Tibial nerve (tissue), 4 donors: ENCODE results near the gene LPIN2. TPM values are rescaled to one million over a fixed set of nuclear protein-coding genes. Genes with fewer than 3 reads are reported as not detected.

ENCODE experiments used
- DNase-seq, 2 donors: peaks; one replicate each; pipeline ENCODE4 v3.0.0-alpha.2; 2019; ENCODE audit warnings: low spot score in 2 of 2
- H3K27ac ChIP-seq, 4 donors: fragments of 200-600 bp; sonication (generic) in 3 of 4; one replicate each; pipeline ENCODE4 v1.5.1; 2017 to 2019; ENCODE audit warnings: mild to moderate bottlenecking in 1 of 4
- H3K27me3 ChIP-seq, 2 donors: fragments of 200-600 bp; sonication (generic) in 1 of 2; one replicate each; pipeline versions ENCODE4 v1.5.1 to v1.6.0; 2017 to 2019
- H3K36me3 ChIP-seq, 3 donors: fragments of 200-600 bp; sonication (generic); one replicate each; pipeline ENCODE4 v1.5.1; 2018 to 2019
- H3K4me1 ChIP-seq, 4 donors: fragments of 200-600 bp; sonication (generic) in 3 of 4; one replicate each; pipeline ENCODE4 v1.5.1; 2017 to 2019
- H3K4me3 ChIP-seq, 4 donors: fragments of 200-600 bp; sonication (generic) in 3 of 4; one replicate each; pipeline ENCODE4 v1.5.1; 2017 to 2019; ENCODE audit warnings: mild to moderate bottlenecking in 1 of 4, moderate library complexity in 1 of 4
- H3K9me3 ChIP-seq, 4 donors: fragments of 200-600 bp; sonication (generic) in 3 of 4; one replicate each; pipeline ENCODE4 v1.5.1; 2017 to 2019
- EP300 ChIP-seq, 2 donors: sonication (generic); formaldehyde crosslinking; IDR thresholded peaks; one replicate each; pipeline ENCODE4 v1.6.1; 2017; ENCODE audit warnings: antibody characterized with exemption in 2 of 2, mild to moderate bottlenecking in 1 of 2
- POLR2A ChIP-seq, 2 donors: fragments of 450-650 bp; IDR thresholded peaks; one replicate each; pipeline ENCODE4 v1.6.1; 2017; ENCODE audit warnings: antibody characterized with exemption in 2 of 2, mild to moderate bottlenecking in 2 of 2, moderate library complexity in 2 of 2
- WGBS, 2 donors: methylation state at CpG; one replicate each; pipeline ENCODE4 v1.1.5; 2018; 5-methylcytosine and 5-hydroxymethylcytosine counted together
- total RNA-seq, 4 donors: library from RNA; depleted of rRNA; stranded (reverse); fragments of >200 nt; gene quantifications; one replicate each; pipeline ENCODE4 v1.1.0, GENCODE V29; 2016
- TF ChIP-seq, protein P1 (sequence below), 5 experiments: fragments of 200-600 bp in 3 of 5; fragments of 450-650 bp in 2 of 5; sonication (generic) in 3 of 5; IDR thresholded peaks; one replicate each; pipeline ENCODE4 v1.5.1; 2016 to 2019; ENCODE audit warnings: antibody characterized with exemption in 5 of 5, mild to moderate bottlenecking in 3 of 5, moderate library complexity in 2 of 5

Gene LPIN2
- total RNA-seq, 4 donors from 2014 or later, result 22.7 to 29.3 (median 25.8) TPM

DNA sequence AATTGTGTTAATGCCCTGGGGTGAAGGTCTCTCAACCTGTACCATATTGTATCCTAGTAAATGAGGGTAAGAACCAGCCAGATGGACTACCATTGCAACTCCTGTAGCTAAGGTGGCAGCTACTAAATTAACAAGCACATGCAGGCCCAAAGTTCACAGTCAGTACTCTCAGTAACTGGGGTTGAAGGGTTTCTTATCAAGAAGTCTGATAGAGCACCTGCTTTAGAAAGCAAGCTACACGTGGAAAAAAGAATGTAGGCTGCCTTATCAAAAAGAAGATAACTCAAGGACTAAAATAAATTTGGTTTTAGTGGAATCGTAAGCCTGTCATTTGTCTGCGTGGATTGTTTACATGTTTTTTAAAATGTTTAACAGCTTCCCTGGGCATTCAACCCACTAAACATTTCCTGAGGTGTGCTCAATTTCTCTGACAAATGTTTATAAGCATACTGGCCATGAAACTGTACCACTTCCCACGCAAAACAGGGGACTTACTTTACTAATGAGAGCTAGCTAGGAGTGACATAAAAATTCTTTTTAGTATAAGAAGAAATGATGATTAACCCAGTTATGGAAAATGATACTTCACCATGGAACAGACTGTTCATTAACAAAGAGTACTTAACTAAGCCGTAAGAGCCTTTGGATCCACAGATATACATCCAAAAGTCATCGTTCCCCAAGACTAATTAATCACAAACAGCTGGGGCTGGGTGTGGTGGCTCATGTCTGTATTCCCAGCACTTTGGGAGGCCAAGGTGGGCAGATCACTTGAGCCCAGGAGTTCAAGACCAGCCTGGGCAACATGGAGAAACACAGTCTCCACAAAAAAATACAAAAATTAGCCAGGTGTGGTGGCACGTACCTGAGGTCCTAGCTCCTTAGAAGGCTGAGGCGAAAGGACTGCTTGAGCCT lies 36.5 kb downstream of the LPIN2 start:
- Histone ChIP-seq H3K4me1 (peaks cover 0 to 73% (median 50%) of the 10 kb centered on the region in 4 donors), H3K27ac (peak overlapping the region in 3 of 4 donors; percentile 78 to 86 (median 85)), H3K36me3 (no peaks in the 10 kb centered on the region), H3K9me3 (no peaks in the 10 kb centered on the region), H3K4me3 (no peak overlapping the region), H3K27me3 (no peaks in the 10 kb centered on the region)
- TF ChIP-seq, protein P1, sequence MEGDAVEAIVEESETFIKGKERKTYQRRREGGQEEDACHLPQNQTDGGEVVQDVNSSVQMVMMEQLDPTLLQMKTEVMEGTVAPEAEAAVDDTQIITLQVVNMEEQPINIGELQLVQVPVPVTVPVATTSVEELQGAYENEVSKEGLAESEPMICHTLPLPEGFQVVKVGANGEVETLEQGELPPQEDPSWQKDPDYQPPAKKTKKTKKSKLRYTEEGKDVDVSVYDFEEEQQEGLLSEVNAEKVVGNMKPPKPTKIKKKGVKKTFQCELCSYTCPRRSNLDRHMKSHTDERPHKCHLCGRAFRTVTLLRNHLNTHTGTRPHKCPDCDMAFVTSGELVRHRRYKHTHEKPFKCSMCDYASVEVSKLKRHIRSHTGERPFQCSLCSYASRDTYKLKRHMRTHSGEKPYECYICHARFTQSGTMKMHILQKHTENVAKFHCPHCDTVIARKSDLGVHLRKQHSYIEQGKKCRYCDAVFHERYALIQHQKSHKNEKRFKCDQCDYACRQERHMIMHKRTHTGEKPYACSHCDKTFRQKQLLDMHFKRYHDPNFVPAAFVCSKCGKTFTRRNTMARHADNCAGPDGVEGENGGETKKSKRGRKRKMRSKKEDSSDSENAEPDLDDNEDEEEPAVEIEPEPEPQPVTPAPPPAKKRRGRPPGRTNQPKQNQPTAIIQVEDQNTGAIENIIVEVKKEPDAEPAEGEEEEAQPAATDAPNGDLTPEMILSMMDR (IDR thresholded peaks at IDR 0.05), result no peak
- TF ChIP-seq POLR2A (IDR thresholded peaks at IDR 0.05), result no peak
- TF ChIP-seq EP300 (IDR thresholded peaks at IDR 0.05), result no peak
- no peak for DNase-seq
- 88 to 92% methylated on average over 8 of the region's 8 CpGs for WGBS, 2 donors

DNA sequence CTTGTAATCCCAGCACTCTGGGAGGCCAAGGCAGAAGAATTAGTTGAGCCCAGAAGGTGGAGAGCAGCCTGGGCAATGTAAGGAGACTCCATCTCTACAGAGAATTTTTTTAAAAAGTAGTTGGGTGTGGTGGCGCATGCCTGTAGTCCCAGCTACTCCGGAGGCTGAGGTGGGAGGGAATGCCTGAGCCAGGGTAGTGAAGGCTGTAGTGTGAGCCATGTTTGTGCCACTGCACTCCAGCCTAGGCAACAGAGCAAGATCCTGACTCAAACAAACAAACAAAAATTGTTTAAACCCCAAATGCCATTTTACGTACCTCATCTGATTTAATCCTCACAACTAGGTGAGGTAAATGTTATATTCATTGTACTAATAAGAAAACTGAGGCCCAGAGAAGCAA lies 38.2 kb downstream of the LPIN2 start:
- TF ChIP-seq EP300 (IDR thresholded peaks at IDR 0.05) (no peak), POLR2A (IDR thresholded peaks at IDR 0.05) (no peak)
- TF ChIP-seq, protein P1 (IDR thresholded peaks at IDR 0.05), result no peak
- WGBS, 2 donors, result 79 to 85% methylated on average over 3 of the region's 3 CpGs
- Histone ChIP-seq H3K36me3 (no peaks in the 10 kb centered on the region), H3K9me3 (no peaks in the 10 kb centered on the region), H3K4me1 (peaks cover 0 to 73% (median 47%) of the 10 kb centered on the region in 4 donors), H3K4me3 (no peak overlapping the region), H3K27ac (peak overlapping the region in 1 of 4 donors; percentile 5), H3K27me3 (no peaks in the 10 kb centered on the region)
- DNase-seq, result no peak

DNA sequence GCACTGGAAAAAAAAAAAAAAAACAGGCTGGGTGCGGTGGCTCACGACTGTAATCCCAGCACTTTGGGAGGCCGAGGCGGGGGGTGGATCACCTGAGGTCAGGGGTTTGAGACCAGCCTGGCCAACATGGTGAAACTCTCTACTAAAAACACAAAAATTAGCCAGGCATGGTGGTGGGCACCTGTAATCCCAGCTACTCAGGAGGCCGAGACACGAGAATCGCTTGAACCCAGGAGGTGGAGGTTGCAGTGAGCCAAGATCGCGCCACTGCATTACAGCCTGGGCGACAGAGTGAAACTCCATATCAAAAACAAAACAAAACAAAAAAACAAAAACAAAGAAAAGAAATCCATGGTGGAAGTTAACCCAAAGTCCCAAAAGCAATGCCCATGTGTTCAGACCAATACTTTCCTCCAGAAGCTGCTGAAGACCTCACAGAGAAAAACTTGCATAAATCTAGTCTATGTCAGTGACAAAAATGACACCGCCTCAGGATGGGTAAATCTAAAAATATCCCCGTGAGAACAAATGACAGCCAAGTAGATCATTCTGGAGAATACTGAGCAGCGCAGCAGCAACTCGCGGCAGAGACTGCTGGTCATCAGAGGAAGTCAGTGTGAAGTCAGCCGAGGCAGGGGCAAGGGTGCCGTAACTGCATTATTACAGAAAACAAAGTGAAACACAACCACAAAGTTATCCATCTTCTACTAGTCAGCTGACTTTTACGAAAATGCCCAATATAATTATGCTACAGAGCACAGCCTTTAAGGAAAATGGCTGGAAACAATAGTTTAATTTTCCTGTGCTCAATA lies 41.0 kb downstream of the LPIN2 start:
- 59 to 61% methylated on average over 18 of the region's 18 CpGs for WGBS, 2 donors
- no peaks in the 10 kb centered on the region for H3K9me3 ChIP-seq
- H3K4me3 ChIP-seq, result peak overlapping the region in 3 of 4 donors; percentile 4 to 13 (median 10)
- peak overlapping the region; percentile 12 to 86 (median 74) for H3K27ac ChIP-seq
- H3K36me3 ChIP-seq, result no peaks in the 10 kb centered on the region
- TF ChIP-seq POLR2A (IDR thresholded peaks at IDR 0.05), result peak in 1 of 2 donors; percentile 24
- TF ChIP-seq, protein P1 (IDR thresholded peaks at IDR 0.05), result no peak
- TF ChIP-seq EP300 (IDR thresholded peaks at IDR 0.05), result peak; percentile 46 to 64
- H3K4me1 ChIP-seq, result peaks cover 0 to 65% (median 29%) of the 10 kb centered on the region in 4 donors
- DNase-seq, result peak in 1 of 2 donors; percentile 50
- H3K27me3 ChIP-seq, result no peaks in the 10 kb centered on the region

DNA sequence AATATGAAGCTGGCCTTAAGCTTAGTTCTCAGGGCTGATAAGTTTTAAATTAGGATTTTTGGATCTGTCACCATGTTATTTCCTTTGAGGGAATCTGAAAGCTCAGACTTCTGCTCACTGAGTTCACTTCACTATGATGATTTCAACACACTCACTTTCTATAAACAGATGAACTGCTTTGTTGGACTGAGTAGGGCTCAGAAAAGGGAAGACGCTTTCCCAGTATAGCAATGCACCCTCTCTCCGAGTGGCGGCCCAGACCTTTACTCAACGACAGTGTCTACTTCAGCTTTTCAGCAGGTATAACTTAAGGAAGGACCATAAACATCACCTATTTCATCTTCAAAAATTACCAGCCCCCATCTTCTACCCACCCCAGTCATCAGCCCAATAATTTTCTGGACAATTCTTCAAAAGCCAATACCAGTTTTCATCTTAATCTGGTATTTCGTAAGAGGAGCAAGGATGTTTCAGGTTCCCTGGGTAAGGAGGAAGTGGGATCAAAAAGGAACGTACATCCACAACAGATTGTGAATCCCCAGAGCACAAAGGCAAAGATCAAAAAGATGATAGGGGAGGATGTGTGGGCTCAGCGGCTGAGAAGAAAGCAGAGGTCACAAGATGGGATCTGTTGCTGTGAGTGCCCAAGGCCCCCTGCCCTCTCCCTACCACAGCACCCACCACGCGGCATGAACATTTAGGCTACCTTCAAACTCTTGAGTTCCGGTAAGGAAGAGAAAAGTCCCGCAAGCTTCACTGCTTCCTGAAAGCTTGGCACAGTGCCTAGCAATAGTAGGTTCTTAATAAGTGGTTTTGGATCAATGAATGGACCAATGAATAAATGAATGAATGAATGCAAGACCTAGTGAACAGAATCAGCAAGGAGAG lies 41.9 kb downstream of the LPIN2 start:
- H3K4me1 ChIP-seq, result peaks cover 0 to 60% (median 28%) of the 10 kb centered on the region in 4 donors

More for the DNA sequence above, 41.9 kb downstream of the LPIN2 start:
- peak in 1 of 2 donors; percentile 59 for TF ChIP-seq EP300 (IDR thresholded peaks at IDR 0.05)
- TF ChIP-seq POLR2A (IDR thresholded peaks at IDR 0.05), result peak in 1 of 2 donors; percentile 16
- TF ChIP-seq, protein P1 (IDR thresholded peaks at IDR 0.05), result peak in 1 of 5 experiments; percentile 7
- H3K27me3 ChIP-seq, result no peaks in the 10 kb centered on the region
- H3K27ac ChIP-seq, result peak overlapping the region; percentile 2 to 86 (median 74)
- no peaks in the 10 kb centered on the region for H3K36me3 ChIP-seq
- no peak overlapping the region for H3K4me3 ChIP-seq
- 74 to 81% methylated on average over 11 of the region's 11 CpGs for WGBS, 2 donors
- H3K9me3 ChIP-seq, result no peaks in the 10 kb centered on the region
- no peak for DNase-seq
